H1 (cell line): ENCODE results near the gene KIF2C. TPM values are rescaled to one million over a fixed set of nuclear protein-coding genes. Genes with fewer than 3 reads are reported as not detected.
A peak's percentile ranks its signal among the peaks of the same experiment; 100 is the strongest.

ENCODE experiments used
- CTCF ChIA-PET: fragments of 300-600 bp; sonication (Branson Sonifier 250); formaldehyde crosslinking; loops from one replicate; lab custom pipeline; 2021; ENCODE audit not compliant: partially characterized antibody; lab: Charles Lee
- POLR2A ChIA-PET: fragments of 300-600 bp; sonication (Branson Sonifier 250); formaldehyde crosslinking; loops from one replicate; lab custom pipeline; 2021; ENCODE audit warnings: inconsistent platforms; ENCODE audit not compliant: partially characterized antibody; lab: Charles Lee
- DNase-seq, 2 experiments: peaks; one replicate each; pipeline versions ENCODE4 v3.0.0 to v3.0.0-alpha.2; 2010 to 2022; ENCODE audit warnings: low spot score in 2 of 2, low read depth in 1 of 2, mixed read lengths in 1 of 2
- FAIRE-seq: peaks from 2 replicates; lab custom pipeline; 2011; peaks lifted over from hg19 to GRCh38; lab: Jason Lieb, UNC
- H2AFZ ChIP-seq: 2 replicates; pipeline ENCODE4 v1.8.1; 2012; ENCODE audit warnings: low read length, inconsistent platforms
- H2AK5ac ChIP-seq: 2 replicates; pipeline ENCODE4 v1.6.1; 2013; ENCODE audit warnings: low read depth, low read length
- H2BK120ac ChIP-seq: replicated peaks from 2 replicates; pipeline ENCODE3; 2013; ENCODE audit warnings: low read depth, low read length, inconsistent platforms
- H2BK12ac ChIP-seq: 2 replicates; pipeline ENCODE4 v1.6.1; 2013; ENCODE audit warnings: low read depth, low read length
- H2BK15ac ChIP-seq: 2 replicates; pipeline ENCODE4 v1.6.1; 2013; ENCODE audit warnings: low read length
- H2BK20ac ChIP-seq: 2 replicates; pipeline ENCODE4 v1.6.1; 2013; ENCODE audit warnings: low read length
- H2BK5ac ChIP-seq: 2 replicates; pipeline ENCODE4 v1.6.1; 2013; ENCODE audit warnings: low read depth, low read length
- H3K14ac ChIP-seq: 2 replicates; pipeline ENCODE4 v1.6.1; 2013; ENCODE audit warnings: inconsistent platforms; ENCODE audit not compliant: insufficient read length
- H3K18ac ChIP-seq: 2 replicates; pipeline ENCODE4 v1.6.1; 2013; ENCODE audit warnings: low read length; ENCODE audit errors: extremely low read depth
- H3K23ac ChIP-seq: 2 replicates; pipeline ENCODE4 v1.6.1; 2013; ENCODE audit warnings: inconsistent platforms; ENCODE audit not compliant: insufficient read length
- H3K23me2 ChIP-seq: 2 replicates; pipeline ENCODE4 v1.6.1; 2013; ENCODE audit warnings: low read depth, low read length
- H3K27ac ChIP-seq: 2 replicates; pipeline ENCODE4 v1.6.1; 2011; ENCODE audit warnings: low read depth, low read length, inconsistent platforms
- H3K27me3 ChIP-seq, 4 experiments: replicated peaks in 1 of 4; 1 replicate in 1 of 4; 2 replicates in 3 of 4; pipeline versions ENCODE4 v1.6.1 to v1.8.1; 2011 to 2013; ENCODE audit warnings: low read length in 3 of 4, mild to moderate bottlenecking in 3 of 4, inconsistent platforms in 2 of 4, mixed read lengths in 2 of 4, moderate library complexity in 1 of 4; ENCODE audit not compliant: control insufficient read depth in 3 of 4, insufficient read depth in 3 of 4; ENCODE audit errors: extremely low read depth in 1 of 4
- H3K36me3 ChIP-seq, 4 experiments: 2 replicates each; pipeline versions ENCODE4 v1.6.1 to v1.8.1; 2011 to 2013; ENCODE audit warnings: mild to moderate bottlenecking in 4 of 4, low read length in 3 of 4, moderate library complexity in 2 of 4, control low read depth in 1 of 4, inconsistent platforms in 1 of 4; ENCODE audit not compliant: insufficient read depth in 4 of 4, control insufficient read depth in 2 of 4
- H3K4ac ChIP-seq: replicated peaks from 2 replicates; pipeline ENCODE3; 2013; ENCODE audit warnings: low read length, low read depth, mixed read lengths, inconsistent platforms; ENCODE audit not compliant: insufficient read length
- H3K4me1 ChIP-seq, 4 experiments: replicated peaks in 1 of 4; 1 replicate in 1 of 4; 2 replicates in 3 of 4; pipeline versions ENCODE4 v1.6.1 to v1.8.1; 2011 to 2013; ENCODE audit warnings: low read length in 3 of 4, inconsistent platforms in 2 of 4, mixed read lengths in 1 of 4; ENCODE audit not compliant: insufficient read depth in 4 of 4, control insufficient read depth in 3 of 4
- H3K4me2 ChIP-seq, 2 experiments: 2 replicates each; pipeline versions ENCODE4 v1.6.1 to v1.8.1; 2011 to 2013; ENCODE audit warnings: low read depth in 2 of 2, low read length in 2 of 2, control low read depth in 1 of 2, inconsistent platforms in 1 of 2, mild to moderate bottlenecking in 1 of 2; ENCODE audit not compliant: insufficient read depth in 1 of 2
- H3K4me3 ChIP-seq, 4 experiments: fragments of 200-600, 300-600 bp in 1 of 4; sonication (generic), shearing (Covaris generic), sonication (Bioruptor Twin) in 1 of 4; 2 replicates each; pipeline versions ENCODE4 v1.5.1 to v1.8.1; 2011 to 2016; ENCODE audit warnings: low read length in 4 of 4, low read depth in 3 of 4, control low read depth in 2 of 4, inconsistent platforms in 2 of 4, mild to moderate bottlenecking in 2 of 4, mixed read lengths in 1 of 4, moderate library complexity in 1 of 4; ENCODE audit not compliant: insufficient read depth in 2 of 4; ENCODE audit errors: extremely low read depth in 1 of 4
- H3K56ac ChIP-seq: replicated peaks from 2 replicates; pipeline ENCODE3; 2013; ENCODE audit warnings: low read depth, mild to moderate bottlenecking, mixed read lengths, low read length, inconsistent platforms; ENCODE audit not compliant: insufficient read length
- H3K79me1 ChIP-seq: 2 replicates; pipeline ENCODE4 v1.6.1; 2013; ENCODE audit warnings: low read depth, low read length, control low read depth
- H3K79me2 ChIP-seq, 2 experiments: 2 replicates each; pipeline versions ENCODE4 v1.6.1 to v1.8.1; 2012 to 2013; ENCODE audit warnings: low read length in 2 of 2, mild to moderate bottlenecking in 2 of 2, inconsistent platforms in 1 of 2; ENCODE audit not compliant: insufficient read depth in 2 of 2, control insufficient read depth in 1 of 2
- H3K9ac ChIP-seq, 4 experiments: replicated peaks in 1 of 4; 1 replicate in 1 of 4; 2 replicates in 3 of 4; pipeline versions ENCODE4 v1.6.1 to v1.8.1; 2011 to 2013; ENCODE audit warnings: low read depth in 3 of 4, low read length in 3 of 4, control low read depth in 2 of 4, mild to moderate bottlenecking in 2 of 4, moderate library complexity in 2 of 4, inconsistent platforms in 1 of 4; ENCODE audit errors: extremely low read depth in 1 of 4
- H3K9me3 ChIP-seq, 2 experiments: 2 replicates each; pipeline versions ENCODE4 v1.6.1 to v1.8.1; 2012 to 2013; ENCODE audit warnings: mild to moderate bottlenecking in 2 of 2, moderate library complexity in 2 of 2, control low read depth in 1 of 2, inconsistent platforms in 1 of 2, low read depth in 1 of 2, low read length in 1 of 2, mixed read lengths in 1 of 2; ENCODE audit not compliant: insufficient read depth in 2 of 2
- H4K20me1 ChIP-seq, 2 experiments: replicated peaks in 1 of 2; 2 replicates each; pipeline versions ENCODE3 to v1.8.1; 2011 to 2013; ENCODE audit warnings: inconsistent platforms in 2 of 2, low read length in 2 of 2, mild to moderate bottlenecking in 1 of 2; ENCODE audit not compliant: insufficient read depth in 2 of 2, control insufficient read depth in 1 of 2
- H4K5ac ChIP-seq: 2 replicates; pipeline ENCODE4 v1.6.1; 2013; ENCODE audit warnings: low read length, low read depth, mixed read lengths, inconsistent platforms; ENCODE audit not compliant: insufficient read length
- H4K8ac ChIP-seq: 2 replicates; pipeline ENCODE4 v1.8.0; 2013; ENCODE audit warnings: mild to moderate bottlenecking, moderate library complexity, low read length, inconsistent platforms; ENCODE audit not compliant: insufficient read depth; ENCODE audit errors: extremely low read depth
- H4K91ac ChIP-seq: replicated peaks from 2 replicates; pipeline ENCODE3; 2013; ENCODE audit warnings: low read length, mixed read lengths, inconsistent platforms; ENCODE audit not compliant: insufficient read length
- CEBPB ChIP-seq: IDR thresholded peaks from 2 replicates; pipeline ENCODE4 v1.6.1; 2012; ENCODE audit warnings: low read depth, low read length
- CHD2 ChIP-seq: IDR thresholded peaks from 2 replicates; pipeline ENCODE4 v1.6.1; 2012; ENCODE audit warnings: low read length, improper control_type of control experiment
- EZH2 ChIP-seq: fragments of 200-600 bp; sonication (generic); IDR thresholded peaks from 2 replicates; pipeline ENCODE4 v1.7.1; 2012; ENCODE audit warnings: low read depth, mild to moderate bottlenecking, moderate library complexity, low read length, inconsistent platforms; ENCODE audit not compliant: severe bottlenecking
- GABPA ChIP-seq: IDR thresholded peaks from 2 replicates; pipeline ENCODE4 v1.6.1; 2011; ENCODE audit warnings: mild to moderate bottlenecking, low read length, moderate library complexity, borderline replicate concordance; ENCODE audit not compliant: insufficient read depth
- GTF2F1 ChIP-seq: IDR thresholded peaks from 2 replicates; pipeline ENCODE4 v1.6.1; 2012; ENCODE audit warnings: low read depth, low read length, improper control_type of control experiment, borderline replicate concordance
- HDAC6 ChIP-seq: IDR thresholded peaks from one replicate; pipeline ENCODE4 v1.7.1; 2012; ENCODE audit warnings: low read depth, mild to moderate bottlenecking, inconsistent platforms, low read length, moderate library complexity
- JUN ChIP-seq: IDR thresholded peaks from 2 replicates; pipeline ENCODE4 v1.6.1; 2011; ENCODE audit warnings: low read depth, mild to moderate bottlenecking, improper control_type of control experiment, low read length
- RAD21 ChIP-seq, 2 experiments: IDR thresholded peaks in 1 of 2; conservative IDR thresholded peaks in 1 of 2; 2 replicates each; pipeline ENCODE4 v1.6.1; 2011; ENCODE audit warnings: low read depth in 2 of 2, low read length in 2 of 2, improper control_type of control experiment in 1 of 2, inconsistent platforms in 1 of 2, mild to moderate bottlenecking in 1 of 2, moderate library complexity in 1 of 2
- RNF2 ChIP-seq: fragments of 200-900, 300-1000 bp; sonication (generic); IDR thresholded peaks from 2 replicates; pipeline ENCODE4 v1.7.1; 2016; ENCODE audit warnings: borderline replicate concordance, low read depth, mild to moderate bottlenecking, antibody characterized with exemption, low read length; ENCODE audit not compliant: poor library complexity, severe bottlenecking; ENCODE audit errors: missing control alignments
- RXRA ChIP-seq: IDR thresholded peaks from 2 replicates; pipeline ENCODE4 v1.6.1; 2011; ENCODE audit warnings: low read depth, mild to moderate bottlenecking, low read length, moderate library complexity; ENCODE audit not compliant: insufficient read depth
- TCF12 ChIP-seq: IDR thresholded peaks from 2 replicates; pipeline ENCODE4 v1.6.1; 2011; ENCODE audit warnings: low read depth, mild to moderate bottlenecking, low read length
- YY1 ChIP-seq: IDR thresholded peaks from 2 replicates; pipeline ENCODE4 v1.6.1; 2011; ENCODE audit warnings: low read depth, mild to moderate bottlenecking, low read length
- WGBS, 2 experiments: shearing (Covaris generic) in 1 of 2; methylation state at CpG; one replicate each; pipeline versions ENCODE4 v1.1.6 to v1.1.7; 2013 to 2015; ENCODE audit warnings: low lambda C conversion rate in 2 of 2, mixed read lengths in 2 of 2, inconsistent platforms in 1 of 2, low coverage in 1 of 2, missing lambda C conversion rate in 1 of 2; ENCODE audit not compliant: insufficient replicate concordance in 2 of 2, insufficient coverage in 1 of 2, insufficient read length in 1 of 2; ENCODE audit errors: extremely low coverage in 1 of 2, missing lambda C conversion rate in 1 of 2; 5-methylcytosine and 5-hydroxymethylcytosine counted together
- polyA plus RNA-seq, 7 experiments: library from polyadenylated mRNA; depleted of rRNA in 3 of 7; stranded (reverse) in 5 of 7; unstranded in 2 of 7; fragments of >200 nt in 5 of 7; fragments of 200-250 nt in 2 of 7; gene quantifications; 1 replicate in 5 of 7; 2 replicates in 1 of 7; 4 replicates in 1 of 7; pipeline versions ENCODE4 v1.2.1 to v1.2.3, GENCODE V29; 2011 to 2013; ENCODE audit warnings: missing spikeins in 2 of 7, mixed read lengths in 2 of 7
- total RNA-seq: library from RNA; stranded (reverse); fragmentation: NEBNext Ultra II Directional; extraction: Animal tissue kit (Norgen Biotek cat#: 25700); gene quantifications from 2 replicates; pipeline ENCODE4 v1.2.1, GENCODE V29; 2021
- TF ChIP-seq, protein P1 (sequence below): IDR thresholded peaks from 2 replicates; pipeline ENCODE4 v1.6.1; 2012; ENCODE audit warnings: inconsistent platforms

Gene KIF2C
- total and polyA plus RNA-seq, 2 of the 8 experiments (the other 6 are each of a cell fraction or from before 2014, with no cell fraction given) = 41.8 to 68.1 TPM

DNA sequence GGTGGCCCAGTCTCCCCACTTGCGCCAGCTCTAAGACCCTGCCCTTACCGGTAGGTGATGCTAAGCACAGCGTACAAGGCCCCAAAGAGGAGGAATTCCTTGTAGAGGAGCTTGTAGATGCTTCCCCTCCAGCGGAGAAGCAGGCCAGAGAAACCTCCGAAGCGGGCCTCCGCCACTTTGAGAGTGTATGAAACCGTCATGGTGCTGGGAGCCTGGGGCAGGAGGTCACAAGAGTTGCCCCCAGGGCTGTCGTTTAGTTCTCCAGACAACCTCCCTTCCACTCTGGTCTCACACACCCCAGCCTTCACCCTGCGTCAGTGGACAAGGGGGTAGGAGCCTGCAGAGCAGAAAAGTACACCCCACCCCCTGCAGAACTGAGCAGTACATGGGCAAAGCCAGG is 47.9 kb downstream of the KIF2C start:
- no peak overlapping the region for H3K4me3 ChIP-seq
- no peaks in the 10 kb centered on the region for H3K79me2 ChIP-seq
- H3K9ac ChIP-seq = no peak overlapping the region
- DNase-seq = no peak
- 0 out of 2 replicates have a peak, but pooled peaks cover 2% of the 10 kb centered on the region for H3K79me1 ChIP-seq
- no peak overlapping the region; the same call in 1 of the 2 replicates for H2BK5ac ChIP-seq
- WGBS, 2 experiments = 86% methylated on average over 10 of the region's 10 CpGs; no CpG with 5 or more reads in 1 of the 2 experiments
- H3K23me2 ChIP-seq = peaks cover 6% of the 10 kb centered on the region; the same call in 1 of the 2 replicates
- CTCF ChIA-PET = interaction anchor here (1.0 to 10.4 kb wide), 16 partner anchors 9 to 513 kb away, joined by 3 to 67 read pairs (median 9); partner anchors contain the start of genes BTBD19, DYNLT4, PLK3 and RNU5D-1
- no peaks in the 10 kb centered on the region for H4K20me1 ChIP-seq
- H2AK5ac ChIP-seq = no peak overlapping the region
- POLR2A ChIA-PET = interaction anchor here (0.6 to 23.6 kb wide), 13 partner anchors 10 to 734 kb away, joined by 3 to 428 read pairs (median 5); partner anchors contain the start of genes BTBD19, DYNLT4, PLK3 and RNU5D-1
- H3K23ac ChIP-seq = no peak overlapping the region
- H3K36me3 ChIP-seq = no peaks in the 10 kb centered on the region
- H3K27ac ChIP-seq = no peak overlapping the region
- peak overlapping the region; percentile 56; the same call in 1 of the 2 replicates for H2BK12ac ChIP-seq
- H3K27me3 ChIP-seq = peaks cover 0 to 7% (median 2%) of the 10 kb centered on the region in 4 experiments; a peak in 3 of 7 replicates
- H4K8ac ChIP-seq = no peak overlapping the region; the same call in 1 of the 2 replicates
- H3K4me1 ChIP-seq = peaks cover 4 to 18% (median 14%) of the 10 kb centered on the region in 4 experiments
- H4K91ac ChIP-seq = no peak overlapping the region
- no peak overlapping the region for H4K5ac ChIP-seq
- H3K4me2 ChIP-seq = no peak overlapping the region; a peak in 1 of 4 replicates
- H3K9me3 ChIP-seq = no peaks in the 10 kb centered on the region
- H2AFZ ChIP-seq = no peak overlapping the region
- no peak overlapping the region for H2BK20ac ChIP-seq
- H3K18ac ChIP-seq = no peak overlapping the region
- H3K4ac ChIP-seq = no peak overlapping the region
- H2BK120ac ChIP-seq = no peak overlapping the region
- no peak overlapping the region for H3K56ac ChIP-seq
- FAIRE-seq = no peak
- H3K14ac ChIP-seq = no peak overlapping the region
- H2BK15ac ChIP-seq = peak overlapping the region; percentile 99
- TF ChIP-seq JUN (no peak), GABPA (no peak), RXRA (no peak), EZH2 (no peak), CEBPB (no peak), RNF2 (no peak), RAD21 (IDR thresholded peaks at IDR 0.05 in 1 of 2, conservative IDR thresholded peaks at IDR 0.05 in 1 of 2; ENCODE audit: low read depth in 2 of 2, low read length in 2 of 2) (no peak), HDAC6 (no peak), TCF12 (no peak), YY1 (no peak), CHD2 (no peak), GTF2F1 (no peak)
- TF ChIP-seq, protein P1, sequence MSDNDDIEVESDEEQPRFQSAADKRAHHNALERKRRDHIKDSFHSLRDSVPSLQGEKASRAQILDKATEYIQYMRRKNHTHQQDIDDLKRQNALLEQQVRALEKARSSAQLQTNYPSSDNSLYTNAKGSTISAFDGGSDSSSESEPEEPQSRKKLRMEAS = no peak
